K562 (cell line): ENCODE results near the gene KLHL12. TPM values are rescaled to one million over a fixed set of nuclear protein-coding genes. Genes with fewer than 3 reads are reported as not detected.

Source experiments
- ATAC-seq: fragments of 200-7000 bp; cut with Tn5 transposase; 3 replicates; pipeline ENCODE4 v1.9.1; 2020; ENCODE audit warnings: moderate library complexity
- BruUV-seq: library from RNA; stranded (reverse); fragments of 400-500 nt; replicated peaks from 2 replicates; lab custom pipeline; 2021; lab: Mats Ljungman, UMichigan
- CTCF ChIA-PET: fragments of 300-600 bp; formaldehyde crosslinking; extraction: SDS; loops from one replicate; lab custom pipeline; 2021; ENCODE audit warnings: low intra/inter-chr PET ratio; lab: Yijun Ruan, JAX
- POLR2A ChIA-PET: fragments of 300-600, 350-650 bp; sonication (Branson Sonifier 250); formaldehyde crosslinking; extraction: SDS; loops from one replicate; lab custom pipeline; 2021; ENCODE audit warnings: antibody characterized with exemption, inconsistent platforms; lab: Yijun Ruan, JAX
- DNase-seq, 4 experiments: peaks; one replicate each; pipeline versions ENCODE4 v3.0.0 to v3.0.0-alpha.2; 2011 to 2018; ENCODE audit warnings: low spot score in 3 of 4, mixed read lengths in 3 of 4; ENCODE audit errors: extremely low read depth in 1 of 4
- FAIRE-seq: peaks from 2 replicates; lab custom pipeline; 2011; peaks lifted over from hg19 to GRCh38; lab: Jason Lieb, UNC
- H2AFZ ChIP-seq: 2 replicates; pipeline ENCODE4 v1.6.0; 2011; ENCODE audit warnings: low read depth, low read length, control low read depth, inconsistent platforms
- H3K27ac ChIP-seq: fragments of 200-600 bp; 3 replicates; pipeline ENCODE4 v1.8.0; 2011; ENCODE audit warnings: low read depth, mild to moderate bottlenecking, control low read depth, inconsistent platforms, low read length, moderate library complexity, mixed read lengths; ENCODE audit errors: extremely low read depth
- H3K27me3 ChIP-seq, 2 experiments: fragments of 300-600 bp in 1 of 2; 2 replicates in 1 of 2; 3 replicates in 1 of 2; pipeline versions ENCODE4 v1.6.0 to v1.8.0; 2011; ENCODE audit warnings: inconsistent platforms in 2 of 2, low read length in 2 of 2, mild to moderate bottlenecking in 1 of 2, mixed read lengths in 1 of 2, moderate library complexity in 1 of 2; ENCODE audit not compliant: control insufficient read depth in 2 of 2, insufficient read depth in 2 of 2
- H3K36me3 ChIP-seq: fragments of 300-600 bp; 3 replicates; pipeline ENCODE4 v1.8.0; 2011; ENCODE audit warnings: mild to moderate bottlenecking, low read length, inconsistent platforms; ENCODE audit not compliant: control insufficient read depth, insufficient read depth
- H3K4me1 ChIP-seq, 2 experiments: fragments of 200-600 bp in 1 of 2; replicated peaks in 1 of 2; 2 replicates in 1 of 2; 3 replicates in 1 of 2; pipeline versions ENCODE4 v1.5.1 to v1.8.0; 2011; ENCODE audit warnings: inconsistent platforms in 2 of 2, low read length in 2 of 2, mild to moderate bottlenecking in 1 of 2, mixed read lengths in 1 of 2, moderate library complexity in 1 of 2; ENCODE audit not compliant: control insufficient read depth in 2 of 2, insufficient read depth in 2 of 2
- H3K4me2 ChIP-seq: 2 replicates; pipeline ENCODE4 v1.6.1; 2011; ENCODE audit warnings: low read length, control low read depth, inconsistent platforms, mixed read lengths; ENCODE audit not compliant: insufficient read depth
- H3K4me3 ChIP-seq: fragments of 200-600 bp; sonication (generic), shearing (Covaris generic); 2 replicates; pipeline ENCODE4 v1.5.1; 2016; ENCODE audit warnings: control low read depth, inconsistent platforms
- H3K79me2 ChIP-seq: fragments of 200-600 bp; 3 replicates; pipeline ENCODE4 v1.8.0; 2011; ENCODE audit warnings: low read length, inconsistent platforms; ENCODE audit not compliant: control insufficient read depth, insufficient read depth
- H3K9ac ChIP-seq, 2 experiments: 2 replicates each; pipeline versions ENCODE4 v1.6.0 to v1.6.1; 2011; ENCODE audit warnings: low read depth in 2 of 2, low read length in 2 of 2, control low read depth in 1 of 2, inconsistent platforms in 1 of 2, mild to moderate bottlenecking in 1 of 2, mixed read lengths in 1 of 2; ENCODE audit not compliant: insufficient read depth in 1 of 2
- H3K9me1 ChIP-seq: one replicate; pipeline ENCODE4 v1.6.0; 2011; ENCODE audit warnings: inconsistent platforms, mild to moderate bottlenecking, low read length, moderate library complexity; ENCODE audit not compliant: control insufficient read depth, insufficient read depth
- H3K9me3 ChIP-seq: replicated peaks from 2 replicates; pipeline ENCODE4 v1.5.1; 2011; ENCODE audit warnings: low read depth, low read length, inconsistent platforms; ENCODE audit not compliant: control insufficient read depth, insufficient read depth
- H4K20me1 ChIP-seq: replicated peaks from 2 replicates; pipeline ENCODE4 v1.6.1; 2011; ENCODE audit warnings: low read length, inconsistent platforms, mixed read lengths; ENCODE audit not compliant: control insufficient read depth, insufficient read depth
- ATF6 ChIP-seq: sonication (generic); formaldehyde crosslinking; IDR thresholded peaks from 2 replicates; pipeline ENCODE4 v1.4.0; 2020; ENCODE audit warnings: mild to moderate bottlenecking, missing genetic modification reagents
- HOMEZ ChIP-seq: fragments of 250-450 bp; sonication (Bioruptor Pico); IDR thresholded peaks from 2 replicates; pipeline ENCODE4 v1.4.0; 2020; ENCODE audit warnings: mild to moderate bottlenecking, moderate library complexity
- MBD2 ChIP-seq: sonication (generic); IDR thresholded peaks from 2 replicates; pipeline ENCODE4 v1.6.1; 2016; ENCODE audit warnings: low read depth, borderline replicate concordance
- NR0B1 ChIP-seq: fragments of 450-650 bp; IDR thresholded peaks from one replicate; pipeline ENCODE4 v1.6.1; 2018; ENCODE audit warnings: mild to moderate bottlenecking, moderate library complexity; ENCODE audit not compliant: partially characterized antibody
- TCFL5 ChIP-seq: fragments of 250-450 bp; sonication (Bioruptor Pico); conservative IDR thresholded peaks from 2 replicates; pipeline ENCODE4 v1.6.1; 2021; ENCODE audit warnings: mild to moderate bottlenecking, moderate library complexity, matching md5 sums
- TFAM ChIP-seq: fragments of 250-450 bp; sonication (Bioruptor Pico); conservative IDR thresholded peaks from 2 replicates; pipeline ENCODE4 v1.5.0; 2021; ENCODE audit warnings: mild to moderate bottlenecking, moderate library complexity
- TSHZ1 ChIP-seq: fragments of 250-450 bp; sonication (Bioruptor Pico); IDR thresholded peaks from 2 replicates; pipeline ENCODE4 v1.4.0; 2020; ENCODE audit warnings: mild to moderate bottlenecking, moderate library complexity
- ZNF133 ChIP-seq: fragments of 250-450 bp; sonication (Bioruptor Pico); IDR thresholded peaks from 2 replicates; pipeline ENCODE4 v1.4.0; 2020; ENCODE audit warnings: mild to moderate bottlenecking
- WGBS: fragments of 100-300 bp; shearing (Covaris generic); methylation state at CpG from one replicate; pipeline ENCODE4 v1.1.6; 2016; ENCODE audit warnings: low coverage, mixed read lengths; ENCODE audit not compliant: insufficient coverage; ENCODE audit errors: missing lambda C conversion rate; 5-methylcytosine and 5-hydroxymethylcytosine counted together
- in situ Hi-C: fragments of 300-500 bp; cut with MboI; formaldehyde crosslinking; loops from 4 replicates; pipeline ENCODE4 v1.15.0; 2018; ENCODE audit warnings: inconsistent platforms, mixed read lengths
- intact Hi-C: fragments of 100-400 bp; cut with micrococcal nuclease; formaldehyde crosslinking; loops from 2 replicates; pipeline ENCODE4 v1.14.2; 2022
- polyA plus RNA-seq, 8 experiments: library from polyadenylated mRNA; depleted of rRNA in 4 of 8; stranded (reverse) in 5 of 8; unstranded in 3 of 8; fragments of >200 nt; fragmentation: Nextera tagmentation in 2 of 8; fragmentation: Illumina TruSeq in 1 of 8; extraction: Ambion mirVana in 2 of 8; extraction: Trizol in 1 of 8; gene quantifications; 2 replicates each; pipeline versions ENCODE4 v1.2.1 to v1.2.3, GENCODE V29; 2011 to 2014; ENCODE audit warnings: inconsistent platforms in 1 of 8, missing spikeins in 1 of 8
- total RNA-seq, 7 experiments: library from RNA; depleted of rRNA in 6 of 7; stranded (reverse); fragments of >200 nt in 6 of 7; fragmentation: Illumina TruSeq in 2 of 7; extraction: Trizol in 2 of 7; gene quantifications; 2 replicates each; pipeline versions ENCODE4 v1.2.1 to v1.2.3, GENCODE V29; 2011 to 2021; ENCODE audit warnings: low replicate concordance in 1 of 7

The KLHL12 gene
- total and polyA plus RNA-seq, 9 of the 15 experiments (the other 6 are each of a cell fraction or from before 2014, with no cell fraction given) = 23.1 to 85.1 (median 35.0) TPM

GRCh38 chr1:202935844-202936243 lies 8.8 kb upstream of the KLHL12 start:
- no peak for FAIRE-seq
- Histone ChIP-seq H3K9me1 (no peaks in the 10 kb centered on the region), H3K9me3 (no peaks in the 10 kb centered on the region), H3K27ac (no peak overlapping the region), H3K27me3 (no peaks in the 10 kb centered on the region), H3K4me3 (no peak overlapping the region), H3K36me3 (peaks cover 6% of the 10 kb centered on the region; the same call in 2 of the 3 replicates), H3K4me1 (peaks cover 0 to 12% of the 10 kb centered on the region in 2 experiments; a peak in 3 of 5 replicates), H4K20me1 (no peaks in the 10 kb centered on the region), H3K9ac (no peak overlapping the region), H3K4me2 (no peak overlapping the region), H3K79me2 (no peaks in the 10 kb centered on the region), H2AFZ (no peak overlapping the region)
- WGBS = 47% methylated on average over 3 of the region's 3 CpGs
- no peak for TF ChIP-seq HOMEZ (CRISPR knock-in tag)
- no peak for TF ChIP-seq MBD2
- no peak for TF ChIP-seq NR0B1
- TF ChIP-seq TFAM (CRISPR knock-in tag) = no peak
- no peak for TF ChIP-seq ATF6
- no peak for TF ChIP-seq TCFL5
- TF ChIP-seq TSHZ1 (CRISPR knock-in tag) = no peak
- TF ChIP-seq ZNF133 (CRISPR knock-in tag) = no peak
- in situ Hi-C loops (no loop called here), intact Hi-C loops (no loop called here)
- no peak for DNase-seq
- ATAC-seq = no peak
- no TSS peak for BruUV-seq
- ChIA-PET CTCF (no interaction called here), POLR2A (interaction anchor here (1.1 kb wide), 1 partner anchor 9 kb away, joined by 3 read pairs; no protein-coding TSS in a partner anchor)
